Activated CD8-positive, alpha-beta memory T cell treated with anti-CD3 and anti-CD28 coated beads for 36 hours (primary cell): ENCODE results near the gene CSNK2A1. TPM values are rescaled to one million over a fixed set of nuclear protein-coding genes. Genes with fewer than 3 reads are reported as not detected.

Source experiments
- CTCF ChIA-PET: fragments of 350-600 bp; sonication (Branson Sonifier 250); formaldehyde crosslinking; loops from one replicate; lab custom pipeline; 2021; ENCODE audit warnings: antibody characterized with exemption; lab: Charles Lee
- POLR2A ChIA-PET: fragments of 350-600 bp; sonication (Branson Sonifier 250); formaldehyde crosslinking; loops from one replicate; lab custom pipeline; 2021; ENCODE audit warnings: antibody characterized with exemption; lab: Charles Lee
- total RNA-seq, 2 experiments: library from RNA; stranded (reverse); gene quantifications; one replicate each; pipeline ENCODE4 v1.2.3, GENCODE V29; 2021

CSNK2A1 gene
- total RNA-seq, 2 experiments from 2014 or later, result 173 to 179 TPM

DNA sequence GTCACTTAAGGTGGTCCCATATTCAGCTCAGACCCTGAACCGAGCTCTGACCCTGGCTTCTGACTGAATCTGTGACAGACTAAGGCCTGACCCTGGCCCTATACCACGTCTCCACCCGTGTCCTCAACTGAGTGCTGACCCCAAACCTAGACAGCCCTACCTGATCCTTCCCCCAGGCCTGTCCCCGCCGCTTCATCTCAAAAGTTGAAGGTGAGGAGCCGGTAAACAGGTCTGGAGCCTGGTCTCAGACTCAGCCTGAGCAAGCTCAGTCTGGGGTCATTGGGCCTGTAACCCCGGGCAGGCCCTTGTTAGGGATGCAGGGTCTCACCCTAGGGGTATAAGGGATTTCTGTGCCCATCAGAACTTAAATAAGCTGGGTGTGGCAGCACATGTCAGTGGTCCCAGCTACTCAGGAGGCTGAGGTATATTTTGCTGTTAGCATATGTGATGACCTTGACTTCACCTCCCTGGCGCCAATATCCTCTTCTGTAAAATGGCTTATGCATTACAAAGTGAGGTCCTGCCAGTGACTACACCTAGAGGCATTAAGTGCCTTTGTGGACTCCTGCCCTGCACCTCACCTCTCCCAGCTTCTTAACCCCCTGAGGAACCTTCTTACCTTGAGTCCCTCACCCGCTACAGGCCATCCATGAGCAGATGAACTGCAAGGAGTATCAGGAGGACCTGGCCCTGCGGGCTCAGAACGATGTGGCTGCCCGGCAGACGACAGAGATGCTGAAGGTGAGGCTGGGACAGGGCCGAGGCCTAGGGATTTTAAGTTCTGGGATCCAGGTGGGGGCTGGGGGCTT is 115.5 kb downstream of the CSNK2A1 start:
- CTCF ChIA-PET, result interaction anchor here (0.6 to 1.6 kb wide), 2 partner anchors 18 to 73 kb away, joined by 3 read pairs; no protein-coding TSS in a partner anchor
- POLR2A ChIA-PET, result interaction anchor here (0.6 to 0.8 kb wide), 2 partner anchors 36 to 56 kb away, joined by 3 read pairs; no protein-coding TSS in a partner anchor

DNA sequence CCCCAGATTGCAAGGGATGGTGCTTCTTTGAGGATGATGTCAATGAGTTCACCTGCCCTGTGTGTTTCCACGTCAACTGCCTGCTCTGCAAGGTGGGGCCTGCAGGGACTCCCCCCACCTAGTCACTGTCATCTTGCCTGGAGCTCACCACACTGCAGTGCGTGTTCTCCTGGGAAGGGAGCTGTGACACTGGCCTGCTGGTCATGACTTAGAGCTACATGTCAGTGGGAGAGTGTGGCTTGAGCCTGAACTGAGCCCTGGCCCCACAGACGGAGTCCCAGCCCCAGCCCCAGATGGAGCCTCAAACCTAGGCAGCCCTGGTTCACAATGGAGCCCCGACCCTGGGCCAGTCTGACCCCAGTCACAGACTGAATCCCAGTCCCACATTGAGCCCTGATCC is 116.2 kb downstream of the CSNK2A1 start:
- ChIA-PET CTCF (interaction anchor here (1.6 kb wide), 1 partner anchor 72 kb away, joined by 3 read pairs; no protein-coding TSS in a partner anchor), POLR2A (interaction anchor here (0.8 to 1.0 kb wide), 2 partner anchors 20 to 36 kb away, joined by 3 to 5 read pairs; no protein-coding TSS in a partner anchor)

DNA sequence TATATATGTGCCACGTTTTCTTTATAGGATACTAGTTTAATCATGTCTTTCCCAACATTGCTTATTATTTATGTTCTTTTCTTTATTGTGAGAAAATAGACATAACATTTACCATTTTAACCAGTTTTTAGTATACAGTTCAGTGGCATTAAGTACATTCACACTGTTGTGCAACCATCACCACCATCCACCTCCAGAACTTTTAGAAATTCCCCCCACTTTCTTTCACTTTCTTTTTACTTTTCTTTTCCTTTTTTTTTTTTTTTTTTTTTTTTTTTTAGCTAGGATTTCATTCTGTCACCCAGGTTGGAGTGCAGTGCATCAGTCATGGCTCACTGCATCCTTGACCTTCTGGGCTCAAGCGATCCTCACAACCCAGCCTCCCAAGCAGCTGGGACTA is 117.0 kb downstream of the CSNK2A1 start:
- CTCF ChIA-PET, result interaction anchor here (1.6 kb wide), 1 partner anchor 72 kb away, joined by 3 read pairs; no protein-coding TSS in a partner anchor

More for the DNA sequence above, 117.0 kb downstream of the CSNK2A1 start:
- POLR2A ChIA-PET, result interaction anchor here (0.6 to 1.0 kb wide), 2 partner anchors 19 to 1677 kb away, joined by 5 read pairs; no protein-coding TSS in a partner anchor

Other genes with a start within 250 kb of the CSNK2A1 start
- 10 to 100 TPM; 21.0 to 21.3 TPM for gene ZCCHC3, start 246.2 kb downstream of the CSNK2A1 start, total RNA-seq
- 1 to 10 TPM; 7.9 to 8.1 TPM for gene SOX12, start 218.2 kb downstream of the CSNK2A1 start, total RNA-seq
- gene NRSN2, start 196.7 kb downstream of the CSNK2A1 start, total RNA-seq, result 10 to 100 TPM; 10.6 to 11.6 TPM
- 10 to 100 TPM; 35.9 to 36.7 TPM for gene TRIB3, start 163.0 kb downstream of the CSNK2A1 start, total RNA-seq
- 10 to 100 TPM; 90.9 to 94.0 TPM for gene RBCK1, start 135.5 kb downstream of the CSNK2A1 start, total RNA-seq
- gene TBC1D20, start 81.3 kb downstream of the CSNK2A1 start, total RNA-seq, result 10 to 100 TPM; 25.0 to 25.1 TPM
- not detected for gene TCF15, start 66.5 kb upstream of the CSNK2A1 start, total RNA-seq
- gene SRXN1, start 109.4 kb upstream of the CSNK2A1 start, total RNA-seq, result 10 to 100 TPM; 27.9 to 28.2 TPM
- gene SCRT2, start 132.0 kb upstream of the CSNK2A1 start, total RNA-seq, result not detected
- not detected for gene SLC52A3, start 224.7 kb upstream of the CSNK2A1 start, total RNA-seq